ENCODE data around the gene CERT1. TPM values are rescaled to one million over a fixed set of nuclear protein-coding genes. Genes with fewer than 3 reads are reported as not detected.
"Not testable (repeated sequence)": the region's sequence is repeated elsewhere in the genome, so short reads cannot be mapped to it uniquely, and the experiment has no call there.

Gene CERT1
- total RNA-seq, 1 experiment from 2014 or later = 17.6 TPM

- Histone ChIP-seq H3K4me3 (peak overlapping the region; percentile 66), H3K9me2 (ENCODE audit: insufficient read depth) (no peaks in the 10 kb centered on the region), H3K79me2 (ENCODE audit: low read depth) (peaks cover 38% of the 10 kb centered on the region), H3K4me1 (replicated peaks; ENCODE audit: insufficient read depth) (peaks cover 40% of the 10 kb centered on the region), H3F3A (ENCODE audit: insufficient read depth, low read depth) (peaks cover 16% of the 10 kb centered on the region), H3K27me3 (ENCODE audit: insufficient read depth, low read depth) (no peaks in the 10 kb centered on the region), H4K20me1 (ENCODE audit: insufficient read depth) (peaks cover 11% of the 10 kb centered on the region), H3K4me2 (peak overlapping the region; percentile 100), H3K27ac (peak overlapping the region; percentile 78), H3K36me3 (ENCODE audit: low read depth) (no peaks in the 10 kb centered on the region), H2AFZ (peak overlapping the region; percentile 87), H3K9me3 (ENCODE audit: insufficient read depth, low read depth) (no peaks in the 10 kb centered on the region)
- TSS peak; percentile 98 for BruUV-seq (replicated peaks)
- ChIA-PET POLR2A (ENCODE audit: unreplicated experiment) (interaction anchor here (0.6 to 1.3 kb wide), 7 partner anchors 15 to 1543 kb away, joined by 3 to 22 read pairs (median 10); no protein-coding TSS in a partner anchor), CTCF (interaction anchor here (0.6 to 1.4 kb wide), 4 partner anchors 96 to 410 kb away, joined by 3 to 11 read pairs (median 4); partner anchors contain the start of gene ANKRD31)
- intact Hi-C loops (cut with micrococcal nuclease; ENCODE audit: unreplicated experiment) = loop anchor here (2.0 to 10.0 kb wide), 5 partner anchors 69 to 661 kb away; partner anchors contain the start of gene GCNT4
- peak; percentile 53 to 82 for DNase-seq
- TF ChIP-seq, protein P1, sequence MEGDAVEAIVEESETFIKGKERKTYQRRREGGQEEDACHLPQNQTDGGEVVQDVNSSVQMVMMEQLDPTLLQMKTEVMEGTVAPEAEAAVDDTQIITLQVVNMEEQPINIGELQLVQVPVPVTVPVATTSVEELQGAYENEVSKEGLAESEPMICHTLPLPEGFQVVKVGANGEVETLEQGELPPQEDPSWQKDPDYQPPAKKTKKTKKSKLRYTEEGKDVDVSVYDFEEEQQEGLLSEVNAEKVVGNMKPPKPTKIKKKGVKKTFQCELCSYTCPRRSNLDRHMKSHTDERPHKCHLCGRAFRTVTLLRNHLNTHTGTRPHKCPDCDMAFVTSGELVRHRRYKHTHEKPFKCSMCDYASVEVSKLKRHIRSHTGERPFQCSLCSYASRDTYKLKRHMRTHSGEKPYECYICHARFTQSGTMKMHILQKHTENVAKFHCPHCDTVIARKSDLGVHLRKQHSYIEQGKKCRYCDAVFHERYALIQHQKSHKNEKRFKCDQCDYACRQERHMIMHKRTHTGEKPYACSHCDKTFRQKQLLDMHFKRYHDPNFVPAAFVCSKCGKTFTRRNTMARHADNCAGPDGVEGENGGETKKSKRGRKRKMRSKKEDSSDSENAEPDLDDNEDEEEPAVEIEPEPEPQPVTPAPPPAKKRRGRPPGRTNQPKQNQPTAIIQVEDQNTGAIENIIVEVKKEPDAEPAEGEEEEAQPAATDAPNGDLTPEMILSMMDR (conservative IDR thresholded peaks at IDR 0.05) = peak; percentile 56
- TF ChIP-seq EZH2 (IDR thresholded peaks at IDR 0.05; ENCODE audit: low read depth) = no peak
Measured at GRCh38 chr5:75335952-75336614, 175.3 kb downstream of the CERT1 start.

- Histone ChIP-seq H3K36me3 (ENCODE audit: low read depth) (no peaks in the 10 kb centered on the region), H3K4me2 (peak overlapping the region; percentile 100), H3K4me1 (replicated peaks; ENCODE audit: insufficient read depth) (peaks cover 34% of the 10 kb centered on the region), H4K20me1 (ENCODE audit: insufficient read depth) (peaks cover 11% of the 10 kb centered on the region; the same call in 1 of the 2 replicates), H3F3A (ENCODE audit: insufficient read depth, low read depth) (peaks cover 16% of the 10 kb centered on the region), H2AFZ (no peak overlapping the region), H3K4me3 (peak overlapping the region; percentile 66; the same call in 1 of the 2 replicates), H3K27me3 (ENCODE audit: insufficient read depth, low read depth) (no peaks in the 10 kb centered on the region), H3K79me2 (ENCODE audit: low read depth) (peaks cover 32% of the 10 kb centered on the region), H3K27ac (peak overlapping the region; percentile 78; the same call in 1 of the 2 replicates), H3K9me2 (ENCODE audit: insufficient read depth) (no peaks in the 10 kb centered on the region), H3K9me3 (ENCODE audit: insufficient read depth, low read depth) (no peaks in the 10 kb centered on the region)
- no peak for TF ChIP-seq EZH2 (IDR thresholded peaks at IDR 0.05; ENCODE audit: low read depth)
- TF ChIP-seq, protein P1 (conservative IDR thresholded peaks at IDR 0.05) = no peak
- BruUV-seq (replicated peaks) = no TSS peak
- intact Hi-C loops (cut with micrococcal nuclease; ENCODE audit: unreplicated experiment) = loop anchor here (5.0 to 10.0 kb wide), 3 partner anchors 298 to 661 kb away; no protein-coding TSS in a partner anchor
- DNase-seq = no peak
- ChIA-PET CTCF (no interaction called here), POLR2A (ENCODE audit: unreplicated experiment) (no interaction called here)
Measured at GRCh38 chr5:75335486-75335885, 175.9 kb downstream of the CERT1 start.

DNA sequence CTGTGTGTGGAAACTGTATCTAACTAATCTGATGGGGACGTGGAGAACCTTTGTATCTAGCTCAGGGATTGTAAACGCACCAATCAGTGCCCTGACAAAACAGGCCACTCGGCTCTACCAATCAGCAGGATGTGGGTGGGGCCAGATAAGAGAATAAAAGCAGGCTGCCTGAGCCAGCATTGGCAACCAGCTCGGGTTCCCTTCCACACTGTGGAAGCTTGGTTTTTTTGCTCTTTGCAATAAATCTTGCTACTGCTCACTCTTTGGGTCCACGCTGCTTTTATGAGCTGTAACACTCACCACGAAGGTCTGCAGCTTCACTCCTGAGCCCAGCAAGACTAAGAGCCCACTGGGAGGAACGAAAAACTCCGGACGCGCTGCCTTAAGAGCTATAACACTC lies 177.0 kb downstream of the CERT1 start:
- H3K4me2 ChIP-seq; H3K27ac ChIP-seq; H3K9me3 ChIP-seq (ENCODE audit: insufficient read depth, low read depth); H3K27me3 ChIP-seq (ENCODE audit: insufficient read depth, low read depth); H3K4me3 ChIP-seq; H3K9me2 ChIP-seq (ENCODE audit: insufficient read depth); H2AFZ ChIP-seq; POLR2A ChIA-PET (ENCODE audit: unreplicated experiment); H3F3A ChIP-seq (ENCODE audit: insufficient read depth, low read depth); BruUV-seq (replicated peaks); CTCF ChIA-PET; DNase-seq; H3K36me3 ChIP-seq (ENCODE audit: low read depth): not testable (repeated sequence)
- H3K79me2 ChIP-seq (ENCODE audit: low read depth) = peaks cover 21% of the 10 kb centered on the region
- H3K4me1 ChIP-seq (replicated peaks; ENCODE audit: insufficient read depth) = peaks cover 24% of the 10 kb centered on the region
- intact Hi-C loops (cut with micrococcal nuclease; ENCODE audit: unreplicated experiment) = loop anchor here (10.0 kb wide), 1 partner anchor 660 kb away; no protein-coding TSS in a partner anchor
- peaks cover 11% of the 10 kb centered on the region; the same call in 1 of the 2 replicates for H4K20me1 ChIP-seq (ENCODE audit: insufficient read depth)

DNA sequence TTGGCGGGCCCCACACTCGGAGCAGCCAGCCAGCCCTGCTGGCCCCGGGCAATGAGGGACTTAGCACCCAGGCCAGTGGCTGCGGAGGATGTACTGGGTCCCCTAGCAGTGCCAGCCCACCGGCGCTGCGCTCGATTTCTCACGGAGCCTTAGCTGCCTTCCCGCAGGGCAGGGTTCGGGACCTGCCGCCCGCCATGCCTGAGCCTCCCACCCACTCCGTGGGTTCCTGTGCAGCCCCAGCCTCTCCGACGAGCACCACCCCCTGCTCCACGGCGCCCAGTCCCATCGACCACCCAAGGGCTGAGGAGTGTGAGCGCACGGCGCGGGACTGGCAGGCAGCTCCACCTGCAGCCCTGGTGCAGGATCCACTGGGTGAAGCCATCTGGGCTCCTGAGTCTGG lies 177.7 kb downstream of the CERT1 start:
- H3K36me3 ChIP-seq (ENCODE audit: low read depth); H4K20me1 ChIP-seq (ENCODE audit: insufficient read depth); H3K27me3 ChIP-seq (ENCODE audit: insufficient read depth, low read depth); H3K4me3 ChIP-seq; H3K9me3 ChIP-seq (ENCODE audit: insufficient read depth, low read depth); H2AFZ ChIP-seq; H3K9me2 ChIP-seq (ENCODE audit: insufficient read depth); H3F3A ChIP-seq (ENCODE audit: insufficient read depth, low read depth); CTCF ChIA-PET; H3K27ac ChIP-seq; BruUV-seq (replicated peaks); DNase-seq; H3K4me2 ChIP-seq: not testable (repeated sequence)
- peaks cover 16% of the 10 kb centered on the region for H3K79me2 ChIP-seq (ENCODE audit: low read depth)
- peaks cover 20% of the 10 kb centered on the region for H3K4me1 ChIP-seq (replicated peaks; ENCODE audit: insufficient read depth)
- intact Hi-C loops (cut with micrococcal nuclease; ENCODE audit: unreplicated experiment) = loop anchor here (10.0 kb wide), 1 partner anchor 659 kb away; no protein-coding TSS in a partner anchor
- POLR2A ChIA-PET (ENCODE audit: unreplicated experiment) = interaction anchor here (0.6 kb wide), 1 partner anchor 285 kb away, joined by 5 read pairs; no protein-coding TSS in a partner anchor

All from PC-9 (cell line).